ENCODE data around the gene CHD9NB.

GRCh38 chr16:53082509-53082908, 29.8 kb upstream of the CHD9NB start:
- TF ChIP-seq CTCF (IDR thresholded peaks at IDR 0.05) (no peak), POLR2A (IDR thresholded peaks at IDR 0.05) (no peak)
